HL-60 (cell line): ENCODE measurements around the gene RPS6KA4.

ENCODE experiments used
- CTCF ChIP-seq: IDR thresholded peaks from one replicate; pipeline ENCODE4 v1.5.1; 2011; ENCODE audit warnings: low read length, control low read depth, inconsistent platforms; ENCODE audit not compliant: insufficient read depth
- POLR2AphosphoS5 ChIP-seq: IDR thresholded peaks from 2 replicates; pipeline ENCODE4 v1.6.1; 2012; ENCODE audit warnings: low read depth
- REST ChIP-seq: IDR thresholded peaks from 2 replicates; pipeline ENCODE4 v1.6.1; 2012; ENCODE audit warnings: low read depth; ENCODE audit not compliant: insufficient replicate concordance
- SPI1 ChIP-seq: IDR thresholded peaks from 2 replicates; pipeline ENCODE4 v1.6.1; 2012; ENCODE audit warnings: low read depth, mild to moderate bottlenecking, borderline replicate concordance

- TF ChIP-seq CTCF, result no peak
- TF ChIP-seq POLR2AphosphoS5, result no peak
- no peak for TF ChIP-seq REST
- no peak for TF ChIP-seq SPI1
These were observed 50.9 kb downstream of the RPS6KA4 start for GRCh38 chr11:64409707-64410403.
